Ishikawa (cell line): ENCODE data around the gene TMEM184C.

Experiments
- CEBPB ChIP-seq: IDR thresholded peaks from 2 replicates; pipeline ENCODE4 v1.6.1; 2012
- EGR1 ChIP-seq: IDR thresholded peaks from 2 replicates; pipeline ENCODE4 v1.6.1; 2012
- NFIC ChIP-seq: IDR thresholded peaks from 2 replicates; pipeline ENCODE4 v1.6.1; 2012
- RAD21 ChIP-seq: IDR thresholded peaks from 2 replicates; pipeline ENCODE4 v1.6.1; 2012; ENCODE audit warnings: low read depth
- TCF12 ChIP-seq: IDR thresholded peaks from 2 replicates; pipeline ENCODE4 v1.6.1; 2012; ENCODE audit warnings: low read depth
- TEAD4 ChIP-seq: IDR thresholded peaks from 2 replicates; pipeline ENCODE4 v1.6.1; 2012
- YY1 ChIP-seq: IDR thresholded peaks from 2 replicates; pipeline ENCODE4 v1.6.1; 2012; ENCODE audit warnings: low read depth
- ZBTB7A ChIP-seq: IDR thresholded peaks from 2 replicates; pipeline ENCODE4 v1.6.1; 2012; ENCODE audit warnings: low read depth
- TF ChIP-seq, protein P1 (sequence below): IDR thresholded peaks from 2 replicates; pipeline ENCODE4 v1.6.1; 2012

TMEM184C gene

DNA sequence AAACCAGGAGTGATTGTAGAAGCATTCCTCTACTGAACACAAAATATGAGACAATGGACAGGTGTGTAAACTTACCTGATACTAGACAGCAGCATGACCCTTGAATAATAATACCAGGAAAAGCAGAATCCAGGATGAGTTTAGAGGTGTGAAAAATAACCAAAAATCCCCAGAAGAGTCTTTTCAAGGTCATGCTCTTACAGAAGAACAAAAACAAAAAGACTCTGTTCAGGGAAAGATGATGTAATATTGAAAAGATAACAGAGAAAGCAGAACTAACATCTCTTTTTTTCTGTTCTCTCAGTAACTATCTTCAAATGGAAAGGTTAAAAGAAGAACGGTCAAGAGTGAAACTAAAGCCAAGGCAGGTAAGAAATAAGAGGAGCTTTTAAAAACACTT is 100.7 kb downstream of the TMEM184C start:
- TF ChIP-seq RAD21 (no peak), ZBTB7A (no peak), CEBPB (no peak), TEAD4 (no peak), EGR1 (no peak), YY1 (no peak), TCF12 (no peak), NFIC (no peak)
- TF ChIP-seq, protein P1, sequence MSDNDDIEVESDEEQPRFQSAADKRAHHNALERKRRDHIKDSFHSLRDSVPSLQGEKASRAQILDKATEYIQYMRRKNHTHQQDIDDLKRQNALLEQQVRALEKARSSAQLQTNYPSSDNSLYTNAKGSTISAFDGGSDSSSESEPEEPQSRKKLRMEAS = no peak
